Right kidney (tissue), 1 donor: Measurements from ENCODE around the gene RAB12.
"Not testable (repeated sequence)": the region's sequence is repeated elsewhere in the genome, so short reads cannot be mapped to it uniquely, and the experiment has no call there.

Experiments used
- DNase-seq: peaks from one replicate; pipeline ENCODE4 v3.0.0-alpha.2; 2016

The RAB12 gene

GRCh38 chr18:8610459-8610851 is 1.2 kb downstream of the RAB12 start:
- no peak for DNase-seq

GRCh38 chr18:8611916-8612576 is 2.8 kb downstream of the RAB12 start:
- DNase-seq, result no peak

GRCh38 chr18:8614875-8615274 is 5.6 kb downstream of the RAB12 start:
- DNase-seq, result no peak

GRCh38 chr18:8615397-8616027 is 6.3 kb downstream of the RAB12 start:
- DNase-seq, result no peak

GRCh38 chr18:8616028-8616401 is 6.8 kb downstream of the RAB12 start:
- DNase-seq, result no peak

GRCh38 chr18:8617907-8618306 is 8.7 kb downstream of the RAB12 start:
- DNase-seq, result no peak

GRCh38 chr18:8619041-8619440 is 9.8 kb downstream of the RAB12 start:
- DNase-seq, result no peak

GRCh38 chr18:8619835-8620577 is 10.8 kb downstream of the RAB12 start:
- DNase-seq, result no peak

GRCh38 chr18:8620845-8621244 is 11.6 kb downstream of the RAB12 start:
- no peak for DNase-seq

GRCh38 chr18:8622625-8623024 is 13.4 kb downstream of the RAB12 start:
- not testable (repeated sequence) for DNase-seq

GRCh38 chr18:8623549-8624106 is 14.4 kb downstream of the RAB12 start:
- DNase-seq, result no peak

- DNase-seq, result no peak
Measured at GRCh38 chr18:8625461-8626092, 16.3 kb downstream of the RAB12 start.

- no peak for DNase-seq
Measured at GRCh38 chr18:8626414-8627106, 17.3 kb downstream of the RAB12 start.

- no peak for DNase-seq
Measured at GRCh38 chr18:8627107-8627472, 17.9 kb downstream of the RAB12 start.

- DNase-seq, result no peak
Measured at GRCh38 chr18:8627540-8627939, 18.3 kb downstream of the RAB12 start.

GRCh38 chr18:8629602-8630001 is 20.4 kb downstream of the RAB12 start:
- DNase-seq, result no peak

- DNase-seq, result no peak
Measured at GRCh38 chr18:8630546-8630945, 21.3 kb downstream of the RAB12 start.

- DNase-seq, result no peak
Measured at GRCh38 chr18:8631265-8631664, 22.0 kb downstream of the RAB12 start.

- DNase-seq, result no peak
Measured at GRCh38 chr18:8632386-8632785, 23.1 kb downstream of the RAB12 start.

- no peak for DNase-seq
Measured at GRCh38 chr18:8634508-8634907, 25.3 kb downstream of the RAB12 start.

GRCh38 chr18:8635087-8635486 is 25.9 kb downstream of the RAB12 start:
- no peak for DNase-seq

- no peak for DNase-seq
Measured at GRCh38 chr18:8639762-8640161, 30.5 kb downstream of the RAB12 start.
